Mammary epithelial cell (primary cell): ENCODE measurements around the gene DIAPH3.

Source experiments
- CTCF ChIP-seq, 2 donors: IDR thresholded peaks in 1 of 2; conservative IDR thresholded peaks in 1 of 2; 2 replicates each; pipeline ENCODE4 v1.5.1; 2011 to 2012; ENCODE audit warnings: inconsistent platforms in 2 of 2, low read length in 2 of 2, mild to moderate bottlenecking in 2 of 2, control low read depth in 1 of 2, low read depth in 1 of 2; ENCODE audit not compliant: insufficient read depth in 1 of 2; ENCODE audit errors: extremely low read depth in 1 of 2
- EZH2 ChIP-seq: IDR thresholded peaks from 2 replicates; pipeline ENCODE4 v1.6.1; 2012; ENCODE audit warnings: low read length, inconsistent platforms, borderline replicate concordance

DNA sequence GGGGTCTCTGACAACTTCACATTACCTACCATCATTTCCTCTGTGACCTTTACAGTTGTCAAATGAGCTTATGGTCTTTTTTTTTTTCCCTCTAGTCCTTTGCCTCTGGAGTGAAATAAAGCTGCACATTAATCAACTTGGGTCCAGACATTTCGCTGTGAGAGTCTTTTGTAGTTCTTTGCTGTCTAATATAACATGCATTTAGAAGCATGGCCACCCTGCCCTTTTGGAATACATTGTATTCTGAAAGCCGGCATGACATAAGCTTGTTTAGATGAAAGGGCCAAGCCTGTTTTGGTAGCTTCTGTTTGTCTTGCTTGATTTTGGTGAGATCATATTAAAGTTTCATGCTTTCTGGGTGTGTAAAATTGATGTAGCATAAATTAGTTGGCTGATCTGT, 509.8 kb downstream of the DIAPH3 start:
- no peak for TF ChIP-seq CTCF (conservative IDR thresholded peaks at IDR 0.05 in 1 of 2, IDR thresholded peaks at IDR 0.05 in 1 of 2; ENCODE audit: extremely low read depth in 1 of 2, insufficient read depth in 1 of 2, low read depth in 1 of 2, low read length in 2 of 2)
- TF ChIP-seq EZH2: no peak
